Kidney glomerular epithelial cell (primary cell): Measurements from ENCODE around the gene CDH1.
"Not testable (repeated sequence)": the region's sequence is repeated elsewhere in the genome, so short reads cannot be mapped to it uniquely, and the experiment has no call there.

Experiments used
- DNase-seq: peaks from one replicate; lab custom pipeline; 2025; lab: John Stamatoyannopoulos, UW

CDH1 gene

GRCh38 chr16:68762996-68763756, 26.1 kb downstream of the CDH1 start:
- no peak for DNase-seq

- no peak for DNase-seq
These were observed 27.8 kb downstream of the CDH1 start for GRCh38 chr16:68764862-68765261.

GRCh38 chr16:68767581-68767980, 30.5 kb downstream of the CDH1 start:
- DNase-seq = no peak

- DNase-seq = no peak
These were observed 31.1 kb downstream of the CDH1 start for GRCh38 chr16:68768175-68768574.

DNA sequence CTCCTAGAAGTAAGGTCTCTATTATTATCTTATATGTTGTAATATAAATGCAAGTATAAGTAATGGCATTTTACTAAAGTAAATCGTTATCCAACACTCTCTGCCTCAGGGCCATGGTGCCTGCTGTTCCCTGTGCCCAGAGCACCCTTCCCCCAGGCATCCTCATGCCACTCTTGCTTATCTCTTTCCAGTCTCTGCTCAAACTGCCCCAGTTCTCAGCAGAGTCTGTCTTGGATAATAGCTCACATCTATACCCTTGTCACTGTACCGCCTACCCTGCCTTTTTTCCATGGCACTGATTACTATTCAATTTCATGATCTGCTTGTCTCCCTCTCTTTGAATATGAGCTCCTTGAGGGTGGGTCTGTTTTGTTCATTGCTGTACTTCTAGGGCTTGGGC, 31.7 kb downstream of the CDH1 start:
- DNase-seq = no peak

GRCh38 chr16:68770671-68771070, 33.6 kb downstream of the CDH1 start:
- no peak for DNase-seq

- DNase-seq = no peak
These were observed 35.1 kb downstream of the CDH1 start for GRCh38 chr16:68772030-68772681.

GRCh38 chr16:68772871-68773270, 35.8 kb downstream of the CDH1 start:
- no peak for DNase-seq

- no peak for DNase-seq
These were observed 38.0 kb downstream of the CDH1 start for GRCh38 chr16:68774982-68775634.

GRCh38 chr16:68776821-68777485, 39.9 kb downstream of the CDH1 start:
- DNase-seq = peak; percentile 25

- peak; percentile 42 for DNase-seq
These were observed 41.6 kb downstream of the CDH1 start for GRCh38 chr16:68778551-68779231.

GRCh38 chr16:68779891-68780290, 42.8 kb downstream of the CDH1 start:
- DNase-seq = no peak

GRCh38 chr16:68781784-68782183, 44.7 kb downstream of the CDH1 start:
- no peak for DNase-seq

GRCh38 chr16:68782198-68783174, 45.4 kb downstream of the CDH1 start:
- DNase-seq = no peak

DNA sequence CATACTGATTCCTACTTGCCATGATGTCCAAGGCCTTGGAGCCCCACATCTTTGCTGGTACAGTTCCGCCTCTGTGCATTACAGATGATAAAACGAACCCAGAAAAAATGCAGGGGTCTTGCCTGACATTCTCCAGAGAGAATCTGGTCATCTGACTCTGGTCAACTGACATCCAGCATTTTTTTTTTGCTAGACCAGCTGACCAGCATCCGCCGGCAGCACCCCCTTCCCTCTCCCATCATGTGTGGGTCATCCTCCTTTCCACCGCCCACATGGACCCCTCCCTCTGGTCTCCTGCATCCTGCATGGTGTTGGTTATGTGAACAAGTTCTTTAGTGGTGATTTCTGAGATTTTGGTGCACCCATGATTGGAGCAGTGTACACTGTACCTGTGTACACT, 47.1 kb downstream of the CDH1 start:
- DNase-seq = no peak

- no peak for DNase-seq
These were observed 47.6 kb downstream of the CDH1 start for GRCh38 chr16:68784721-68785120.

GRCh38 chr16:68785715-68786114, 48.6 kb downstream of the CDH1 start:
- no peak for DNase-seq

- peak; percentile 74 for DNase-seq
These were observed 49.8 kb downstream of the CDH1 start for GRCh38 chr16:68786685-68787418.

DNA sequence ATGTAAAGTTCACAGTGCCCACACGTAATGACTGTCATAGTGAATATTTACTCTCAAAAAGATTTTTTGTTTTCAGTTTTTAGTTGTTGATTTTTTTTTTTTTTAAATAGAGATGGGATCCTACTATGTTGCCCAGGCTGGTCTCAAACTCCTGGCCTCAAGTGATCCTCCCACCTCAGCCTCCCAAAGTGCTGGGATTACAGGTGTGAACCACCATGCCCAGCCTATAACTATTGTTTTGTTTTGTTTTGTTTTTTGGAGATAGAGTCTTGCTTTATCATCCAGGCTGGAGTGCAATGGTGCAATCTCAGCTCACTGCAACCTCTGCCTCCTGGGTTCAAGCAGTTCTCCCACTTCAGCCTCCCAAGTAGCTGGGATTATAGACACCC, 50.3 kb downstream of the CDH1 start:
- DNase-seq = not testable (repeated sequence)

- DNase-seq = peak; percentile 96
These were observed 53.2 kb downstream of the CDH1 start for GRCh38 chr16:68790130-68790761.
